Measurements from ENCODE around the gene DNA2.
"Not testable (repeated sequence)": the region's sequence is repeated elsewhere in the genome, so short reads cannot be mapped to it uniquely, and the experiment has no call there.

Gene DNA2

GRCh38 chr10:68449698-68450097 is 22.1 kb downstream of the DNA2 start:
- DNase-seq (ENCODE audit: low read depth, low spot score) = not testable (repeated sequence)

GRCh38 chr10:68446179-68446578 is 25.6 kb downstream of the DNA2 start:
- DNase-seq (ENCODE audit: low read depth, low spot score) = no peak

- DNase-seq (ENCODE audit: low read depth, low spot score) = no peak
Measured at GRCh38 chr10:68442971-68443370, 28.8 kb downstream of the DNA2 start.

GRCh38 chr10:68440898-68441297 is 30.9 kb downstream of the DNA2 start:
- DNase-seq (ENCODE audit: low read depth, low spot score) = no peak

- no peak for DNase-seq (ENCODE audit: low read depth, low spot score)
Measured at GRCh38 chr10:68435803-68436202, 36.0 kb downstream of the DNA2 start.

GRCh38 chr10:68434657-68435056 is 37.1 kb downstream of the DNA2 start:
- no peak for DNase-seq (ENCODE audit: low read depth, low spot score)

- DNase-seq (ENCODE audit: low read depth, low spot score) = no peak
Measured at GRCh38 chr10:68428396-68429104, 43.2 kb downstream of the DNA2 start.

- DNase-seq (ENCODE audit: low read depth, low spot score) = no peak
Measured at GRCh38 chr10:68424454-68425014, 47.2 kb downstream of the DNA2 start.

GRCh38 chr10:68423522-68423921 is 48.3 kb downstream of the DNA2 start:
- DNase-seq (ENCODE audit: low read depth, low spot score) = no peak

GRCh38 chr10:68419376-68419775 is 52.4 kb downstream of the DNA2 start:
- no peak for DNase-seq (ENCODE audit: low read depth, low spot score)

- no peak for DNase-seq (ENCODE audit: low read depth, low spot score)
Measured at GRCh38 chr10:68408898-68409518, 62.8 kb downstream of the DNA2 start.

GRCh38 chr10:68406815-68407548 is 64.8 kb downstream of the DNA2 start, which contains the start of gene RUFY2:
TSS of gene RUFY2 (minus strand) at chr10:68407277. CDS start at chr10:68407189, 88 bp downstream.
- DNase-seq (ENCODE audit: low read depth, low spot score) = peak; percentile 54

- peak; percentile 15 for DNase-seq (ENCODE audit: low read depth, low spot score)
Measured at GRCh38 chr10:68406111-68406814, 65.5 kb downstream of the DNA2 start.

GRCh38 chr10:68403701-68404100 is 68.1 kb downstream of the DNA2 start:
- DNase-seq (ENCODE audit: low read depth, low spot score) = no peak

GRCh38 chr10:68402276-68402675 is 69.5 kb downstream of the DNA2 start:
- DNase-seq (ENCODE audit: low read depth, low spot score) = no peak

GRCh38 chr10:68397005-68397404 is 74.8 kb downstream of the DNA2 start:
- no peak for DNase-seq (ENCODE audit: low read depth, low spot score)

GRCh38 chr10:68385740-68386139 is 86.0 kb downstream of the DNA2 start:
- DNase-seq (ENCODE audit: low read depth, low spot score) = no peak

GRCh38 chr10:68371604-68372003 is 100.2 kb downstream of the DNA2 start:
- DNase-seq (ENCODE audit: low read depth, low spot score) = no peak

GRCh38 chr10:68367121-68367520 is 104.7 kb downstream of the DNA2 start:
- no peak for DNase-seq (ENCODE audit: low read depth, low spot score)

GRCh38 chr10:68366600-68366999 is 105.2 kb downstream of the DNA2 start:
- no peak for DNase-seq (ENCODE audit: low read depth, low spot score)

GRCh38 chr10:68365611-68366010 is 106.2 kb downstream of the DNA2 start:
- no peak for DNase-seq (ENCODE audit: low read depth, low spot score)

All from smooth muscle cell of the brain vasculature (primary cell).